K562 (cell line): ENCODE measurements around the gene CMTM5. TPM values are rescaled to one million over a fixed set of nuclear protein-coding genes. Genes with fewer than 3 reads are reported as not detected.

Experiments used
- ARID3B ChIP-seq: fragments of 250-450 bp; sonication (Bioruptor Pico); IDR thresholded peaks from 2 replicates; pipeline ENCODE4 v1.4.0; 2020; ENCODE audit warnings: borderline replicate concordance
- CBFA2T3 ChIP-seq: fragments of 450-650 bp; IDR thresholded peaks from 2 replicates; pipeline ENCODE4 v1.6.1; 2017
- EGR1 ChIP-seq: fragments of 450-650 bp; conservative IDR thresholded peaks from 2 replicates; pipeline ENCODE4 v1.6.1; 2017; ENCODE audit warnings: mild to moderate bottlenecking
- FOXK2 ChIP-seq, 2 experiments: fragments of 450-650 bp; IDR thresholded peaks in 1 of 2; conservative IDR thresholded peaks in 1 of 2; 2 replicates each; pipeline ENCODE4 v1.6.1; 2016; ENCODE audit warnings: low read depth in 2 of 2, mild to moderate bottlenecking in 1 of 2
- HDAC1 ChIP-seq, 2 experiments: fragments of 450-650 bp; IDR thresholded peaks; 2 replicates each; pipeline ENCODE4 v1.6.1; 2016 to 2017; ENCODE audit warnings: inconsistent platforms in 1 of 2, mild to moderate bottlenecking in 1 of 2, moderate library complexity in 1 of 2
- KAT7 ChIP-seq: sonication (generic); formaldehyde crosslinking; IDR thresholded peaks from 2 replicates; pipeline ENCODE4 v1.8.0; 2022; ENCODE audit warnings: missing genetic modification reagents, mild to moderate bottlenecking, borderline replicate concordance
- POLR2H ChIP-seq: IDR thresholded peaks from 2 replicates; pipeline ENCODE4 v1.6.1; 2016; ENCODE audit warnings: missing genetic modification characterization, low read depth, mild to moderate bottlenecking, control low read depth, missing compliant biosample characterization, moderate library complexity
- TRIM25 ChIP-seq: fragments of 450-650 bp; IDR thresholded peaks from 2 replicates; pipeline ENCODE4 v1.7.0; 2016; ENCODE audit warnings: borderline replicate concordance
- ZBTB11 ChIP-seq, 3 experiments: fragments of 200-800 bp in 1 of 3; fragments of 250-450 bp in 1 of 3; fragments of 450-650 bp in 1 of 3; sonication (Bioruptor Pico) in 1 of 3; sonication (Bioruptor generic) in 1 of 3; formaldehyde crosslinking in 1 of 3; IDR thresholded peaks; 2 replicates each; pipeline versions ENCODE4 v1.6.1 to v1.8.0; 2016 to 2022; ENCODE audit warnings: mild to moderate bottlenecking in 2 of 3, missing genetic modification characterization in 2 of 3, missing compliant biosample characterization in 1 of 3, moderate library complexity in 1 of 3
- ZC3H8 ChIP-seq: fragments of 450-650 bp; IDR thresholded peaks from 2 replicates; pipeline ENCODE4 v1.6.1; 2017
- polyA plus RNA-seq, 8 experiments: library from polyadenylated mRNA; depleted of rRNA in 4 of 8; stranded (reverse) in 5 of 8; unstranded in 3 of 8; fragments of >200 nt; fragmentation: Nextera tagmentation in 2 of 8; fragmentation: Illumina TruSeq in 1 of 8; extraction: Ambion mirVana in 2 of 8; extraction: Trizol in 1 of 8; gene quantifications; 2 replicates each; pipeline versions ENCODE4 v1.2.1 to v1.2.3, GENCODE V29; 2011 to 2014; ENCODE audit warnings: inconsistent platforms in 1 of 8, missing spikeins in 1 of 8
- total RNA-seq, 7 experiments: library from RNA; depleted of rRNA in 6 of 7; stranded (reverse); fragments of >200 nt in 6 of 7; fragmentation: Illumina TruSeq in 2 of 7; extraction: Trizol in 2 of 7; gene quantifications; 2 replicates each; pipeline versions ENCODE4 v1.2.1 to v1.2.3, GENCODE V29; 2011 to 2021; ENCODE audit warnings: low replicate concordance in 1 of 7
- TF ChIP-seq, protein P1 (sequence below): fragments of 150-350 bp; conservative IDR thresholded peaks from 2 replicates; pipeline ENCODE4 v1.6.1; 2014; ENCODE audit warnings: low read length
- TF ChIP-seq, protein P2 (sequence below): fragments of 450-650 bp; IDR thresholded peaks from 2 replicates; pipeline ENCODE4 v1.6.1; 2017; ENCODE audit warnings: antibody characterized with exemption
- TF ChIP-seq, protein P3 (sequence below): fragments of 250-450 bp; sonication (Bioruptor Pico); IDR thresholded peaks from 2 replicates; pipeline ENCODE4 v1.5.0; 2021

The CMTM5 gene
- total and polyA plus RNA-seq, 9 of the 15 experiments (the other 6 are each of a cell fraction or from before 2014, with no cell fraction given), result 0.21 TPM; not detected in 8

DNA sequence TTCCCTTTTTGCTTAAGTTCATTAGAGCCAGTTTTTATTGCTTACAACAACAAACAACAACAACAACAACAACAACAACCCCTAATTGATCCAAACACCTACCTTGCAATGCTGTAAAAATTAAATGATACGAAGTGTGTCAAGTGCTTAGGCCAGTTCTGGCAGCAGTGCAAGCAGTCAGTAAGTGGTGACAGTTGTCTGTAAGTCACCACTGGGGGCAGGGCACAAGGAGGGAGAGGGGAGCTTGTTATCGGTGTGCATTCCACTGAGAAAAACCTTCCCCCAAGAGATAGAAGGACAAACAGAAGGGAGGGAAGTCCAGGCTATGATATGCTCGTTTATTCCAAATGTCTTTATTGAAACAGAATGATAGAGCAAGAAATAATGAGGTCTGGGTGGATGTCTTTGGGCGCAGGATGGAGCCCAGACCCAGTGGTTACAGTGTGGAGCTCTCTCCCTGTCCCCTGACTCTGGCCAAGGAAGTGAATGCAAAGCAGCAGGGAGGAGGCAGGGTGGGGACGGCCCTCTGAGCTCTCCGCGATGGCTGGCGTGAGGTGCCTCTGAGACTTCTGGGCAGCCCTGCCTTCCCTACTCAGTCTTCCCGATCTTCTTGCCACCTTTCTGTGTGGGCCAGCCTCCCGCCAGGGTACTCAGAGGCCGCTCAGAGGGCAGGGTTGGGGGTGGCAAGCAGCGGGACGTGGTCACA, 30.7 kb upstream of the CMTM5 start (continued):
- TF ChIP-seq, protein P1, sequence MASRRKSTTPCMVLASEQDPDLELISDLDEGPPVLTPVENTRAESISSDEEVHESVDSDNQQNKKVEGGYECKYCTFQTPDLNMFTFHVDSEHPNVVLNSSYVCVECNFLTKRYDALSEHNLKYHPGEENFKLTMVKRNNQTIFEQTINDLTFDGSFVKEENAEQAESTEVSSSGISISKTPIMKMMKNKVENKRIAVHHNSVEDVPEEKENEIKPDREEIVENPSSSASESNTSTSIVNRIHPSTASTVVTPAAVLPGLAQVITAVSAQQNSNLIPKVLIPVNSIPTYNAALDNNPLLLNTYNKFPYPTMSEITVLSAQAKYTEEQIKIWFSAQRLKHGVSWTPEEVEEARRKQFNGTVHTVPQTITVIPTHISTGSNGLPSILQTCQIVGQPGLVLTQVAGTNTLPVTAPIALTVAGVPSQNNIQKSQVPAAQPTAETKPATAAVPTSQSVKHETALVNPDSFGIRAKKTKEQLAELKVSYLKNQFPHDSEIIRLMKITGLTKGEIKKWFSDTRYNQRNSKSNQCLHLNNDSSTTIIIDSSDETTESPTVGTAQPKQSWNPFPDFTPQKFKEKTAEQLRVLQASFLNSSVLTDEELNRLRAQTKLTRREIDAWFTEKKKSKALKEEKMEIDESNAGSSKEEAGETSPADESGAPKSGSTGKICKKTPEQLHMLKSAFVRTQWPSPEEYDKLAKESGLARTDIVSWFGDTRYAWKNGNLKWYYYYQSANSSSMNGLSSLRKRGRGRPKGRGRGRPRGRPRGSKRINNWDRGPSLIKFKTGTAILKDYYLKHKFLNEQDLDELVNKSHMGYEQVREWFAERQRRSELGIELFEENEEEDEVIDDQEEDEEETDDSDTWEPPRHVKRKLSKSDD, result no peak
- TF ChIP-seq, protein P2, sequence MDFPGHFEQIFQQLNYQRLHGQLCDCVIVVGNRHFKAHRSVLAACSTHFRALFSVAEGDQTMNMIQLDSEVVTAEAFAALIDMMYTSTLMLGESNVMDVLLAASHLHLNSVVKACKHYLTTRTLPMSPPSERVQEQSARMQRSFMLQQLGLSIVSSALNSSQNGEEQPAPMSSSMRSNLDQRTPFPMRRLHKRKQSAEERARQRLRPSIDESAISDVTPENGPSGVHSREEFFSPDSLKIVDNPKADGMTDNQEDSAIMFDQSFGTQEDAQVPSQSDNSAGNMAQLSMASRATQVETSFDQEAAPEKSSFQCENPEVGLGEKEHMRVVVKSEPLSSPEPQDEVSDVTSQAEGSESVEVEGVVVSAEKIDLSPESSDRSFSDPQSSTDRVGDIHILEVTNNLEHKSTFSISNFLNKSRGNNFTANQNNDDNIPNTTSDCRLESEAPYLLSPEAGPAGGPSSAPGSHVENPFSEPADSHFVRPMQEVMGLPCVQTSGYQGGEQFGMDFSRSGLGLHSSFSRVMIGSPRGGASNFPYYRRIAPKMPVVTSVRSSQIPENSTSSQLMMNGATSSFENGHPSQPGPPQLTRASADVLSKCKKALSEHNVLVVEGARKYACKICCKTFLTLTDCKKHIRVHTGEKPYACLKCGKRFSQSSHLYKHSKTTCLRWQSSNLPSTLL, result no peak
- TF ChIP-seq KAT7 (CRISPR knock-in tag) (no peak), EGR1 (no peak), POLR2H (tag) (no peak), FOXK2 (conservative IDR thresholded peaks at IDR 0.05 in 1 of 2, IDR thresholded peaks at IDR 0.05 in 1 of 2; ENCODE audit: low read depth in 2 of 2) (0 out of 4 replicates have a peak, but pooled peaks of 1 of the 2 experiments have one; percentile 31), ARID3B (CRISPR knock-in tag) (no peak), ZC3H8 (no peak), CBFA2T3 (peak; percentile 45), HDAC1 (IDR thresholded peaks at IDR 0.05) (0 out of 4 replicates have a peak, but pooled peaks of 1 of the 2 experiments have one; percentile 17), ZBTB11 (CRISPR knock-in tag; IDR thresholded peaks at IDR 0.05) (peak in 1 of 3 experiments; percentile 16; a peak in 1 of 6 replicates), TRIM25 (no peak)
- TF ChIP-seq, protein P3, sequence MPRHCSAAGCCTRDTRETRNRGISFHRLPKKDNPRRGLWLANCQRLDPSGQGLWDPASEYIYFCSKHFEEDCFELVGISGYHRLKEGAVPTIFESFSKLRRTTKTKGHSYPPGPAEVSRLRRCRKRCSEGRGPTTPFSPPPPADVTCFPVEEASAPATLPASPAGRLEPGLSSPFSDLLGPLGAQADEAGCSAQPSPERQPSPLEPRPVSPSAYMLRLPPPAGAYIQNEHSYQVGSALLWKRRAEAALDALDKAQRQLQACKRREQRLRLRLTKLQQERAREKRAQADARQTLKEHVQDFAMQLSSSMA (CRISPR knock-in tag), result no peak
